Activated CD4-positive, alpha-beta T cell treated with anti-CD3 and anti-CD28 coated beads for 24 hours (primary cell): ENCODE results near the gene PRPF40A.

Source experiments
- DNase-seq, 2 donors: peaks; one replicate each; pipeline ENCODE4 v3.0.0-alpha.2; 2020; ENCODE audit warnings: low read depth in 2 of 2

PRPF40A gene

DNA sequence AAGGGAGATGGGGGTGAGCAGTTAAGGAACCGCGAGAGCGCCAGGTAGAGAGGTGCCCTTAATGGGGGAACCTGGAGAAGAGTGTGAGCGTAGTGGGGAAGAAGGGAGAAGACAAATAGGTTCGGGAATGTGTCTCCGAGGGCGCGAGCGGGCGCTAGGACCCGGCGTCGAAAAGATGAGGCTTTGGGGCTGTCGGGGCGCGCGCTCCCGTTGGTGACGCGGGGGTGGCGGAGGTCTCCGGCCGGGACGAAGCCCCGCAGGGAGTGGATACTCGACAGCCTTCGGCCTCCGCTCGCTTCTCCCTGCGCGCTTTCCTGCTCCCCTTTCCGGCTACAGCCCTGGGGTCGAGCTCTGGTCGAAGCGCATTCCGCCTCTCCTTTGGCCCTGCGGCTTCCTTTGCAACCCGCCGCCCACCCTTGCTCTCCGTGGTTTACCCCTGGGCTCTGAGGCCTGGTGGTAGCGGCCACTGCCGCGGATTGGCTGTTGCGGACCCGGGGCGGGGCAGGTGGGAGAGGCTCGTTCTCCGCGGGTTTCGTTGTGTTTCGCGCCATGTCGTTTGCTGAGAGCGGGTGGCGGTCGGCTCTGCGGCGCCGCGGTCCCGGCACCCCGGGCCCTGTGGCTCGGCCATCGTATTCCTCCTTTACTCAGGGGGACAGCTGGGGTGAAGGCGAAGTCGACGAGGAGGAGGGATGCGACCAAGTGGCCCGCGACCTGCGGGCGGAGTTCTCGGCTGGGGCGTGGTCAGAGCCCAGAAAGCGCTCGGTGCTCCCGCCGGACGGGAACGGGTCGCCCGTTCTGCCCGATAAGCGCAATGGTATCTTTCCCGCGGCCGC lies 1.0 kb upstream of the PRPF40A start, which contains the start of gene ARL6IP6:
ARL6IP6 (plus strand) TSS at position 545 of the 833 bp plus-strand sequence; CDS start at position 550, 5 bp downstream.
- DNase-seq = peak; percentile 83 to 86

DNA sequence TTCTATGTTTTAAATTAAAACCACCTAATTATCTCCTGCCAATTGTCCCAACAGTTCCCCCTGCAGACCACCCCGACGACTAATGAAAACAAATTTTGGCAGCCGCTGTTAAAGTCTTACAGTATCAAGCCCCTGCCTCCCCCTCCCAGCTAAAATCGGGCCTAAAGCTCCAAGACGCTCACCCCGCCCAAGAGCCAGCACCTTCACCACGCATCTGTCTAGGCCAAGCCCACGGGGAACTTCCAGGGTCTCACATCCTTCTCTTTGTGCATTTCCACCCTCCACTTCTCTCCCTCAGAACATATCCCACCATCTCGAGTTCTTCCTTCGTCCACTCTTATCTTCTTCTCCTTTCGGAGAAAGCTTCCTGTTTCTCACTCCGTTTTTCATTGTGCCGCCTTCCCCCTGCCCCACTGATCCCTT lies 445 bp downstream of the PRPF40A start:
- DNase-seq = peak in 1 of 2 donors; percentile 24

DNA sequence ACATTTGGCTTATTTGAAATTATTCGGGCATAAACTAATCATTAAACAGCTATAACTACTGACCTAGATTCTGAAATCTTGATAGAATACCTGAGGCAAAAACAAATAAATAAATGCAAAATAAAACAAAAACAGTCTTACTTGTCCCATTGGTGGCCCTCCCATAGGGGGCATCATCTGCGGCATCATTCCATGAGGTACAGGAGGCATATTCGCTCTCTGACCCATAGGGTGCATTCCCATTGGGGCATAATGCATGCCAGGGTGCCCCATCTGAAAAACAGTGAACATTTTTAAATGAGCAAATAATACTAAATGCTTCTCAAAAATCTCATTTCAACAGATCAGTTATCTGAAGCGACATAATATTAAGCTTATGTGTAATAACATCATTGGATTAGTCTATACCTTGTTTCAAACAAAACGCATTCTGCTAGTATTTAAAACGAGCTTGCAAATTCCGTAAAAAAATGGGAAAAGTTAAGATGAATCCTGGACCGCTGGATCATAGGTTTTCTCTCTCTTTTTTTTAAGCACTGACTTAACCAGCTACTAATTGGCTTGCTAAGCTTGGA lies 1.3 kb downstream of the PRPF40A start:
- DNase-seq = no peak

DNA sequence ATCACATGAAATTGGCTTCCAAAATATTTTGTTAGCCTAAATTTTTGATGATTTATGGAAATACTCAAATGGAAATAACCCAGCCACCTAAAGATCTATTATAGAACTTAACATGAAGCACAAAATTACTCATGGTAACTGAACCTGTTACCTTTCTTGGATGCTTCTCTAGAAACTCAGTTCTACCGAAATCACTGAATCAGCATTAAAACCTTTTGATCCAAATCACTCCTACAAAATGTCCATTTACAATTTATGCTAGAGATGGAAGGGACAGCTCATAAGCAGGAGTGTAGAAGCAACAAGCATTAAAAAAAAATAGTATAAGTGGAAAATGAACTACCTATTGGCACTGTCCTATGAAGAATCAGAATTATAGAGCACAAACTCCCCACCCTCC lies 2.1 kb downstream of the PRPF40A start:
- no peak for DNase-seq

DNA sequence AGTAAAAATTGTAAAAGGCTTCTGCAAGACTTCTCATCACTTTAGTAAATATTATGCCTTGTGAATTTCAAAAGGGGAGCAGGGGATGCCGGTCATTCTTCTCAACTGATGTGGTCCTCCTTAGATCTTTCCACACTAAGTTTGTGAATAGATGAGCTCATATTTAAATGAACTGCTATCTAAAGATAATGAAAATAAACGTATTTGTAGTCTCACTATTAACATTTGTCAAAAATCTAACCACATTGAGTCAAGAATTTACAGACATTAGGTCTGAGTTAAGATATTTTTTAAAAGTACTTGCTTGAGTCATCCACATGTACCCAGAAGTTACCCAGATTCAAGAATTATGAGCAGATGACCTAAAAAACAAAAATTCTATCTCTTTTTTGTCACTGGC lies 6.5 kb downstream of the PRPF40A start:
- DNase-seq = no peak

DNA sequence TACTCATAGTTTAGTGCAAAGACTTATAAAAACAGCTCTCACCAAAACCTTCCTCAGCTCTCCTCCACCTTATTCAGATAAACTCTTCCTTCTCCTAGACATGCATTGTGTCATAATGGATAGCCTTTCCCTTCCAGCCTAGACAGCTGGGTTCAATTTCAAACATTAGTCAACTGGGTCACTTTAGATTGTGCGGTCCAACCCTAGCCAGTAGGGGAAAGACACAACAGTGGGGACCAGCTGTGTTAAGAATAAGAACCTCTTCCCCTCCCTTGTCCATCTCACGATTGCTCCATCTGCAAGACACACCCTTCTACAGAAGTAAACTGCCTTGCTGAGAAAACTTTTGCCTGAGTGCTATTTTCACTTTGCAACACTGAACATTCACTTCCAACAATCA lies 8.5 kb downstream of the PRPF40A start:
- DNase-seq = no peak

DNA sequence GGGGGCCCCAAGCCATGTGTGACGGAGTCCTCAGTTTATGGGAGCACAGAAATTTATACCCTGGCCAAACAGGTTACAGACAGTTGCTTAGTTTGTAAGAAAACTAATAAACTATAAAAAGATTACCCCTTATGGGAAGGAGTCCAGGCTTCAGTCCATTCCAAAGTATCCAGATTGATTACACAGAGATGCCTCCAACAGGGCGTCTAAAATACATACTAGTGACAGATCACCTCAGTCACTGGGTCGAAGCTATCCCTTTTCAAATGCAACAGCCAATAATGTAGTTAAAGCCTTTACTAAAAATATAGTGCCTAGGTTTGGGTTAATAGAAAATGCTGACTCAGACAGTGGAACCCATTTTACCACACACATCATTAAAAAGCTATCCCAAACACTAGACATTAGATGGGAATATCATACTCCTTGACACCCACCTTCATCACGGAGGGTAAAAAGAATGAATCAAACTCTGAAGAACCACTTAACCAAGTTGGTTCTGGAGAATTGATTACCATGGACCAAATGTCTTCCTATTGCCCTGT lies 10.7 kb downstream of the PRPF40A start:
- no peak for DNase-seq

DNA sequence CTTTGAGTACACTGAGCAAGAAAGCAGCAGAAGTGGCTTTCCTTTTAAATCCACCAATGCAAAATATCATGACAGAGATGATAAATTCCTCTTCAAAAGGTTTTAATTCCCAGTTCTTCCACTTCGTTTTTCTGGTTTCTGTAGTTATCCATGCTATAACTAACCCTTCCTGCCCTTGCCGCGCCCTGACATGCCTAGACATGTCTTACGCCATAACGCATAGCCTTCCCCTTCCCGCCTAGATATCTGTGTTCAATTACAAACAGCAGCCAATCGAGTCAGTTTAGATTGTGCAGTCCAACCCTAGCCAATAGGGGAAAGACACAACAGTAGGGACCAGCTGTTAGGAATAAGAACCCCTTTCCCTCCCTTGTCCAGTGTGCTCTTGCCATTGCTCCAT lies 16.1 kb downstream of the PRPF40A start:
- DNase-seq = no peak

DNA sequence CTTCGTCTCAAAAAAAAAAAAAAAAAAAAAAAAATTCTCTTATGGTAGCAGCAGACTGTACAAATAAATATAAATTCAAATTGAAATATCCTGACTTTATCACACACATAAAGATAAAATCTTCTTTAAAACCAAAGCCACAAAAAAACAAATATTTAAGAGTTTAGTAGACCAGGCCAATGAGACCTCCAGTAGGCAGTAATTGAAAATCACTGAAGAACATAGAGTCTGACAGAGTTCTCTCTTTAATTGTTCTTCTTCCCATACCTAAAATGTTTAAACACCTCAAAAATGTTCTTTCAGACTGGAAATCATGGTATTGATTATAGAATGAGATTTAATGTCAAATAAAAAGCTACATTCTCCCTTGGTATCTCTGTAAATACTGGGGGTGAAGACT lies 20.8 kb downstream of the PRPF40A start:
- DNase-seq = no peak

DNA sequence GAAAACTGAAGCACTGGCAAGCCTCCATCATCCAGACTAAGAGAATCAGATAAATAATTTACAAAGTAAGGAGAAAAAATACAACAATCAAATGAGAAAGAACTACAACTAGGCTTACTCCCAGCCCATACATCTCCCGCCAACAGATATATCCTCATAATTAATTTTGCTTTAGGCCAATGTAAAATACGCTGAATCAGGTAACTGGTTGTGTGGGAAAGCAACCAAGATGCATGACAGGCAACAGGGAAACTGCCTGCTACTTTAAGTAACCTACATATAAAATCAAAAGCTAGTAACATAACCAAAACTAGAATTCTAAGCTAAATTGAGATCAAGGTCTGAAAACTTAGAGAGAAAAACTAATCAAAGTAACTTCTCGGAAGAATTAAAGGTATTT lies 21.5 kb downstream of the PRPF40A start:
- no peak for DNase-seq

DNA sequence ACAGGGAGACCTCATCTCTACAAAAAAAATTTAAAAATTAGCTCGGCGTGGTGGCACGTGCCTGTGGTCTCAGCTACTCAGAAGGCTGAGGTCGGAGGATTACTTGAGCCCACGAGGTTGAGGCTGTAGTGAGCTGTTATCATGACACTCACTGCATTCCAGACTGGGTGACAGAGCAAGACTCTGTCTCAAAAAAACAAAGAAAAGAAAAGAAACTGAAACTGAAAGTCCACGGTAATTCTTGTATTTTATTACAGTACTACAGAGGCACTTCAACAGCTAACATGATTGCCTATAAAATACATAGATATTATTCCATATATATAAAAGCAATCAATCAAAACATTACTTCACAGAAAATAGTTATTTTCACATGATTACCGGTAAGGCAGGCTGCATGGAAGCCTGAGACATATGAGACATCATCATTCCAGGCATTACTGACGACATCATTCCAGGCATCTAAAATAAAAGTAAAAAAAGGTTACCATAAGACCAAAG lies 23.1 kb downstream of the PRPF40A start:
- DNase-seq = peak in 1 of 2 donors; percentile 14

DNA sequence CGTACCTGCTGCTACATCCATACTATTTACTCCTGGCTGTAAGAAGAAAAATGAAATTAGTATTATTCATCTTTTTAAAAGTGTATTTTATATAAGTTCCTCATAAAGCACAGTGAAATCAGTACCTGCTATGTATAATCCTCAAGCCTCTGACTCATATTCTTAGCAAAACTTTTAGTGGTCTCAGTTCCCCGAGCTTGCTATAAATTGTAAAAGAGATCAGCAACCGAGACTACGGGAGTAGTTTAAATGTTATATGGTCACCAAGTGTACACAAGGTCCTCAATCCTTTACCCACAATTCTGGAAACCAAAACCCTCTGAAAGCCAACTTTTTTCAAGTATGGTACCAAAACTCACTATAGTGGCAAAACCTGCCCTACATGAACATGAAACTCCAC lies 24.2 kb downstream of the PRPF40A start:
- DNase-seq = no peak

DNA sequence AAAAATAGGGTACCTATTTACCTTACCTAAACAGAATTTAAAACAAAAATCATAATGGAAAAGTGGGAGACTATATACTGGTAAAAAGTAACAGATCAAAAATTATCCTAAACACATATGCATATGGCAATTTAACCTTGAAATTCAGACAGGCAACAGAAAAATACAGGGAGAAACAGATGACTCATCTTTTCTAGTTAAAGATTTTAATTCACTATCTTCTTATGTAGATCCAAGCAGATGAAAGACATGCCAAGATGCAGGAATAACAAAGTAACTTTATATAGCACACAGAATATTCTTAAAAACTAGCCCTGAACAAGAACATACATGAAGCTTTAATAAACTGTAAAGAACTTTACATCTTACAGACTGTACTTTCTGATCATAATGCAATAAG lies 30.9 kb downstream of the PRPF40A start:
- no peak for DNase-seq

DNA sequence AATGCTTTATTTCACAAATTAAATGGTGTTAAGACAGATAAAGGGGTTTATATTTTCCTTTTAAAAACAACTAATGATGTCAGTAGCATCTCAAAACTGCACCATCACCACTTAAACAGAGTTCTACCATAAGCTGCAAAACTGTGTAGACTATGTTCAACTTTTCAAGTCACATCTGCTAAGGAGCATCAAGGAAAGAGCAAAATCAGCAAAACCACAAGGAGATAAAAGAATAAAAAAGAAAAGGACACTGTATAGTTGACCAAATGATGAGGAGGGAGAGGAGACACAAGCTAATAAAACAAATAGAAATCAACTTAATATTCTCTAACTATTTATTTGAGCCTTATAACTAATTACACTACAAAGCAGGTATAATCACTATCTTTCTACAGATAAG lies 33.9 kb downstream of the PRPF40A start:
- no peak for DNase-seq

DNA sequence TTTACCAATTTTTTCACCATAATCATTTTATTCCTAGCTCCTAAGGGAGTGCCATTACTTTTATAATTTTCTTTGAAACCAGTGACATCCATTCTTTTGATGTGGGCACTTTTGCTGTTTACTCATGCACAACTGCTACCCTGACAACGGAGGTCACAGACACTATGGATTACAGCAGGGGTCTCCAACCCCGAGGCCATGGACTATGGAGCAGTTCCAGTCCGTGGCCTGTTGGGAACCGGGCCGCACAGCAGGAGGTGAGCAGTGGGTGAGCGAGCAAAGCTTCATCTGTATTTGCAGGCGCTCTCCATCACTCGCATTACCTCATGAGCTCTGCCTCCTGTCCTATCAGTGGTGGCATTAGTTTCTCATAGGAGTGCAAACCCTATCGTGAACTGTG lies 34.6 kb downstream of the PRPF40A start:
- no peak for DNase-seq

DNA sequence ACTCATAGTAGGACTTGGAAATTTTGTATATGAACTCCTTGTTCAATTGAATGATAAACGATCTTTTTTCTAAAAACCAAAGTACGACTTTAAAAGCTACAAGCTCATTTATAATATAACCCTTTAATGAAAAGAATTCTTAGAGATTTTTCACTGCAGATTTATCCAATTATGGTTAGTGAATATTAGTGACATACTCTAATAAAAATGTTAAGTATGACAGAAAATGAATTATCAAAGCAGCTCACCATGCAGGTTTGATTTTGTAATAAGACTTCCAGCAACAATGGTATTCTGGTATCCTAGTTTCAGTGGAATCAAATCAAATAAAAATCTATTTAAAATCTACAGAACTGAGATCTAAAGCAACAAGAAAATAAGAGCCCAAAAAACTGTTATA lies 38.5 kb downstream of the PRPF40A start:
- no peak for DNase-seq

DNA sequence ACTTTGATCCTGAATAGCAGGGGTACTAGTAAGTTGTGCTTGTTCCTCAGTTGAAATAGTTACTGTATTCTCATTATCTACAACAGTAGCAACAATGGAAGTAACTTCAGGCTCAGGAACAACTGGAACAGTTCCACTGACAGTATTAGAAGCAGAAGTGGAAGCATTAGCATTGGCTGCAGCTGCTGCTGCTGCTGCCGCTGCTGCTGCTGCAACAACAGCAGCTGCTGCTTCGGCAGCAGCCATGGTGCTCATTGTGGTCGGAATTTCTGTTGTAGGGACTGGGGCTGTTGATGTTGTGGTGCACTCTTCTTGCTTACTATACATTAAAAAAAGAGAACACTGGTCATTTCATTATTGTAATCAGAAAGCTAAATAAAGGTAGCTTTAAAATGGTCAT lies 40.8 kb downstream of the PRPF40A start:
- DNase-seq = no peak

DNA sequence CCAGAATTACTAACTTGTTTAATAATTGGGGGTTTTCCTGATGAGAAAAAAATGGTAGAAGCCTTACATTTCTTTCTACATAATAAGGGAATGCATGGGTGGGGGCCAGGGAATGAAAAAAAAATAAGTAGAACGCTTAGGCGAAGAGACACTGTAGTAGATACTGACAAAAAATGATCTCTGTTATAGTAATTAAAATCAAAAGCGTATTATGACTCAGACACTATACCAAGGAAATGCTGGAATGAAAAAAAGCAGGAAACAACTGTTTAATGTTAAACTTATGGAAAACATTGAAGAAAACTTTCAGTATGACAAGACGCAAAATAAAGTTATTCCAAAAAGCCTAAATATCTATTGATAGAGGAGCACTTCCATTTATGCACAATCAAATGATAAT lies 42.9 kb downstream of the PRPF40A start:
- no peak for DNase-seq

DNA sequence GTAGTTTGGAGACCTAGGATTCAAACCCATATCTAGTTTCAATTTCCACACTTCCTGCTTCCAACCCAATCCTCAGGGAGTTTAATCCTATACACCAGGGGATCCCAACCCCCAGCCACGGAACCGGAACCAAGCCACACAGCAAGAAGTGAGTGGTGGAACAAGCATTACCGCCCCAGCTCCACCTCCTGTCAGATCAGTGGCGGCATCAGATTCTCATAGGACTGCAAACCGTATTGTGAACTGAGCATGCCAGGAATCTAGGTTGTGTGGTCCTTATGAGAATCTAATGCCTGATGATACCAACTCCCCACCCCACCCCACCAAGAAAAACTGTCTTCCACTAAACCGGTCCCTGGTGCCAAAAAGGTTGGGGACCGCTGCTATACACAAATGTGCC lies 52.5 kb downstream of the PRPF40A start:
- DNase-seq = no peak

DNA sequence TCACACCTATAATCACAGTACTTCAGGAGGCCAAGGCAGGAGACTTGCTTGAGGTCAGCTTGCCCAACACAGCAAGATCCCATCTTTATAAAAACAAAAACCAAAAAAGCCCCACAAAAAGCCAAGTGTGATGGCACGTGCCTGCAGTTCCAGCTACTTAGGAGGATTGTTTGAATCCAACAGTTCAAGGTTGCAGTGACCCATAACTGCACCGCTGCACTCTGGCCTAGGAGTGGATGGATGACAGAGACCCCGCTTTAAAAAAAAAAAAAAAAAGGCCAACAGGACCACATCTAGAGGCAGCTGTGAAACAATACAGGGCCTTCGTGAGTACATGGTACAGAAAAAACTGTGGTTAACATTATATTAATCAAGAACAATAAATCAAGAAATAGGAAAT lies 56.2 kb downstream of the PRPF40A start:
- no peak for DNase-seq

DNA sequence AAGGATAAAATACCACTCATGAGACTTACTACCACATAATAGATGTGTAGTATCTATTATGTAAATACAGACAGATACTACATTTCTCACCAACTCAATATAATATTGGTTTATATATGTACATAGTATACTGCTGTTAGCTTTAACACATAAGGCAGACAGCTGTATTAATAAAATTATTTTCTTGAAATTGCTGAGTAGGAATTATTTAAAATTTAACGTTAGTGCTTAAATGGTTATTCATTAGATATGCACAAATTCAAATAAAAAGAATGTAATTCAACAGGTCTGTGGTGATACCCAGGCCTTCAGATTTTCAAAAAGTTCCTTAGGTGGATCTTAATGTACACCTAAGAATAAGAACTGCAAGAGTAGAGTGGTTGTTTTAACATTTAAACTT lies 59.0 kb downstream of the PRPF40A start:
- DNase-seq = no peak

DNA sequence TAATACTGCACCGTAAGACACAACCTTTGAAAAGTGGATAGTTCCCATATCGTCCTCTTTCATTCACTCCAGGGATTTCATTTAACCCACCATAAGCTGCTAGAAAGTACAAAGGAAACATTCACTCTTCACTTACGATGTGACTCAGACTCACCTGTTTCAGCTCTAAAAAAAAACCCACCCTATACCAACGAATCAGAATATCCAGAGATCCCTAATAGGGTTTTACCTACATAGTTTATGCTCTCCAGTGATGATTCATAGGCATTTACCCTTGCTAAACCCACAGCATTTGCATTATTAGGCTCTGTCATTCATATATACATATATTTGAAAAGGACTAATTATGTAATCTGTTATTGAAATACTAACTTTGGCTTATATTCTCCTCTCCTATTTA lies 60.2 kb downstream of the PRPF40A start:
- no peak for DNase-seq

DNA sequence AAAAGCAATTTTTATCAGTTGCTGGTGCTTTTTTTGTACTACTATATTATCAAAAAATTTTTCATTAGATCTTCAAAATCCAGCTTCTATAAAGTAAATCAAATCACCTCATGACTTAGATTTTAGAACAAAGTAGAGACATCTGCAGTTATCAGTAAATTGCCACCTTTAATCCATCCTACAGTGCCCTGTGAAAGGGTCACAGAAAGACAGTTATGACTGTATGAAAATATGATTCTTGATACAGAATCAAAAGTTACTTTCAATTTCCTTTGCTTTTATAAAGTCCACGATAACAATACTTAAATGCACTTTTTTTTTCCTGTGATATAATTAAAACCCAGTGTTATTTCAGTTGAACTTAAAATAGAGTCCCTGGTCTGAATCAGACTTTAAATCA lies 61.4 kb downstream of the PRPF40A start:
- no peak for DNase-seq
